ENCODE data around the gene RAD51B.

RAD51B gene

DNA sequence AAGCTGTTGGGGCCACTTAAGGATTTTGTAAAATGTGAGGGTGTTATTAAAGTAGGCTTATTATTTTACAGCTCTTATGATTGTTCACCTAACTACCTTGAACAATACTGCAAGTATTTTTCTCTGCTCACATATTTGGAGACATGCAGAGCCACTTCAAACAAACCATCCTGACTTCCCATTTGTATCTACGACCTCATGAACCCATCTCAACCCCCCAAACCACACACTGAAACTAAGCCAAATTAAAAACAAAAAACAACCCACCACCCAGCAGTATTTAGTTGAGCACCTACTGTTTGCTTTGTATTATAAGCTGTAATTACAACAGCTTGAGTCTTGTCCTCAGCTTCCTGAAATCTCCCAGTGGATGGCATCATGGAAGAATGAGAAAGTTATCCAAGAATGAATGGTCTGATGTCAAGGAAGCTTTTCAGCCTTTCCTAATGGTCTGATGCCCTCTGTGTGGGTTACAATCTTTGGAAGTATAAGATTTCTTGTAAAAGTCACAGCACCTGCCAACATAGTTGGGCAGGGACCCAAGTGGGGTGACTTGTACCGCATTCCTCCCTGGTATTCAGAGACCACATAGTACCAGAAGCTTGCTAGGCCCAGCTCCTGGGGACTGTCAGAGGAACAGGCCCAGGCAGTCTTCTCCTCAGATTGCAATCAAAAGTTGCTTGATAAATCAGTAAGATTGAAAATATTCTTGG, 556.6 kb downstream of the RAD51B start:
- DNase-seq, result no peak

- no peak for DNase-seq
Measured at GRCh38 chr14:68377006-68377405, 557.4 kb downstream of the RAD51B start.

- DNase-seq, result no peak
Measured at GRCh38 chr14:68377459-68377858, 557.9 kb downstream of the RAD51B start.

- no peak for DNase-seq
Measured at GRCh38 chr14:68379510-68380328, 560.1 kb downstream of the RAD51B start.

DNA sequence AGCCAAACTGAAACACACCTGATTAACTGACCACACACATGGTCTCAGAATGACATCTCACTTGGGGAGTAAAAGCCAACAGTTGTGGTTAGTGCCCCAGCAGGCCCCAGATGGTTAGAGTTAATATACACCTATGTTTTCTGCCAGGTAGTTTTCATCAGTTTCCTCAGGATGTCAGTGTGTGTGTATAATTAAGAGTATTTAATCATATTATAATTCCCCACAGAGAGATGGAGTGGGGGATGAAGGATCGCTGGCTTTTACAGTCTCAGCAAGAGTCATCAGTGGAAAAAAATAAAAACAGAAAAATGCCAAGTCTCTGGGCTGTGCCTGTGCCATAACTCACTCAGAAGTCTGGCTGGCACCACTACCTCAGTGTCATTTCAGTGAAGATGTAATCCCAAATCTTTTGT, 560.8 kb downstream of the RAD51B start:
- DNase-seq, result no peak

- no peak for DNase-seq
Measured at GRCh38 chr14:68384335-68384734, 564.8 kb downstream of the RAD51B start.

DNA sequence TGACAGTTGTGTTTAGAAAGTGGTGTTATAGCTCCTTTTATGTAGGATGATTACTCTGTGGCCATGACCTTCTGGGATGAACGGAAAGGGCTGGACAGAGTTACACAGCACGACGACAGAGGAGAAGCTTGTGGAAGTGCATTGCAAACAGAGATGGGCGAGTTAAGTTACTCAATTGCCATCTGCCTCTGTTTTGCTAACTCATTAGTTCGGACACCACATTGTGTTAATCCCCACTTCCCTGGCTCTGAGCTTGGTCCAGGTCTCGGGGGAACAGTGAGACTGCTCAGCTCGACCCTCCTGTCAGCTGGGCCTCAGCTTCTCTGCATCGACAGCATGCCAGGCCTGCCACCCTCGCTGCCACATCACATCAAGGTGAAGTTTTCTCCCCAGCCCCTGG, 565.3 kb downstream of the RAD51B start:
- no peak for DNase-seq

DNA sequence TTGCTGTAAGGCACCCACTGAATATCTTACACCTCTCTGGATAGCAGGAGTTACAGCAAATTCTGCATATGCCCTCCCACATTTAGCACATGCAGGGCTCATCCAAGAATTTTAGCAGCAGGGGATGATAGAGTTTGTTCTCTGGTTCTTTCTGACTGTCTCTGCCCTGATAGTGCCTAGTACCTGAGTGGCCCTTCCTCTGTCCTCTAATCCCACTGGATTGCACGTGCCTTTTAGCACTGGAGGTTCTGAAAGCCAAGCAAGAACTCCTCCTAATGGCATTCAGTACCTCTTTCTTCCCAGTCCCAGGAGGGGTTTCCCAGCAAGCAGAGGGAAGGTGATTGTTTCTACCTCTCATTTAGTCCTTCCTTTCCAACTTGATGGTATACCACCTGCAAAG, 566.9 kb downstream of the RAD51B start:
- DNase-seq, result no peak

GRCh38 chr14:68386950-68387779, 567.6 kb downstream of the RAD51B start:
- DNase-seq, result no peak

DNA sequence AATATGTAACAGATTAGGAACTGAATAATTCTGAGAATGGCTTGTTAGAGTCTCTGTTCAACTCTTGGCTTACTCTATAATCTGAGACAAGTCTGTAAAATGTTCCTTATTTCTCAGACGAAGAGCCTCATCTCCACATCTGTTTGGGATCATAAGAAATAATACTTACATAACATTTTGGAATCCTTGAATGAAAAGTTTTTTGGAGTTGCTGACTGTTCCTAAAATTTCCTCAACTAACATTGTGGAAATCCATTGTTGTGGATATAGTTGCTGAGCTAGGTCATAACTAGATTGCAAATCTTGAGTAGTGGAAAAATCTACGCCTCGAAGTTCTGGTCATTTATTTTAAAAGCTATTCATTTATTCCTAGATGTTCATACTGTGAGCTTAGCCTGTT, 570.4 kb downstream of the RAD51B start:
- no peak for DNase-seq

DNA sequence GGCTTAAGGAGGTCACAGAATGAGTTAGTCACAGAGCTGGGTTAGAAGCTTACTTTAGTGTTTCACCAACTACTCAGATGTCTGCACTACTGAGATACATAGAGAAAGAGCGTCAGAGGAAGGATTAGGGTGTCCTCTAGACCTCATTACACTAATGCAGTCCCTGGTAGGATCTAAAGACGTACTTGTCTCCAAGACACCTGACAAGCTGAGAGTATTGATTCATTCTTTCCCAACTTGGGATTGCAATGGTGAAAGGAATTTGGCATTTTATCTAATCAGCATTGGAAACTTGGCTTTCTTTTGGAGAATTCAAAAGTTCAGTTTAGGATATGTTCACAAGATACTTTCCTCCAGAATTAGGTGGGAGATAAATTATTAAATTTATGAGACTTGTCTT, 571.2 kb downstream of the RAD51B start:
- no peak for DNase-seq

DNA sequence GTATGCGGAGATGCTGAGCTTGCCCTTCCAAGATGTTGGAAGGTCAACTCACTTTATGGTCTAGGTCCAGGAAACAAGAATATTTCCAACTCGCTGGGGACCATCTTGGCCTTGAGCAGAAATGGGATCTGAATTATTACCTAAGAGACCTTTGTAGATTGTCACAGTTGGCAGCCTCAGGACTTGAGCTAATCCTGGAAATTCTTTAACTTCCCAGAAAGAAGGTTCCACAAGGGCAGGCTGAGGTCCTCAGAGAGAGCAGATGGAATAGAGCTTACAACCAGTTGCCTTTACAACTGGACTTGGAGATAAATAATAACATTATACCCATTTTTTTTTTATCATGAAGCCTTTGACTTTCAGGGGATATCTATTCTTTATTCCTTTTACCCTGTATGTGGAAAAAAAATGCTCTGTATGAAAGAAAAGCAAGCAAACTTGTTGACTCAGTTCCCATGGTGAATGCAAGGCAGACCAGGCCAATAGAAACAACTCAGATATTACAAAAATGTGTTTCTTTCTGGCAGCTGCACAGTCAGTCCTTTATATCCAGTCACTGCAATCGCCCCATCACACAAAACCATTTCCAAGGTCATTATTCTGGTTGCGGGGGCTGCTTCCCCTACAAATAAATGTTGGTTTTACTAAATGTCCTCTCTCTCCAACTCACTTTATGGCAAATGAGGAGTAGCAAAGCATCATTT, 571.9 kb downstream of the RAD51B start:
- DNase-seq, result no peak

GRCh38 chr14:68392393-68393141, 573.0 kb downstream of the RAD51B start:
- no peak for DNase-seq

DNA sequence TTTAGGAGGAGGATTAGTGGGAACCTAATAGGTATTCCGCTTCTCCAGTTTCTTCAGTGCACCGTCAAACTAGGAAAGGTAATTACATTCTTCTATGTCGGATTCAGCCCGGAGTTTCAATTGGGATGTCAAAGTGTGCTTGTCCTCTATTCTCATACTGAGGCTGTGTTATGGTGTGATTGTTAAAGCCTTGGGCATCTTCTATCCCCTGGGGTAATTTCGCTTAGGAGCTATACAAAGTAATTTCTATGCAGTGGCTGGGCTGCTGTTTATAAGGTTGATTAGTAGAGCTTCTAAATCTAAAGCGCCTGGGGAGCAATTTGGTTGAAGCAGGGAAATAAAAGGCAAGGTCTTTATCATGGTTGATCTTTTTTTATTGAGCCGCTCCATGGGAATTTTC, 573.7 kb downstream of the RAD51B start:
- no peak for DNase-seq

DNA sequence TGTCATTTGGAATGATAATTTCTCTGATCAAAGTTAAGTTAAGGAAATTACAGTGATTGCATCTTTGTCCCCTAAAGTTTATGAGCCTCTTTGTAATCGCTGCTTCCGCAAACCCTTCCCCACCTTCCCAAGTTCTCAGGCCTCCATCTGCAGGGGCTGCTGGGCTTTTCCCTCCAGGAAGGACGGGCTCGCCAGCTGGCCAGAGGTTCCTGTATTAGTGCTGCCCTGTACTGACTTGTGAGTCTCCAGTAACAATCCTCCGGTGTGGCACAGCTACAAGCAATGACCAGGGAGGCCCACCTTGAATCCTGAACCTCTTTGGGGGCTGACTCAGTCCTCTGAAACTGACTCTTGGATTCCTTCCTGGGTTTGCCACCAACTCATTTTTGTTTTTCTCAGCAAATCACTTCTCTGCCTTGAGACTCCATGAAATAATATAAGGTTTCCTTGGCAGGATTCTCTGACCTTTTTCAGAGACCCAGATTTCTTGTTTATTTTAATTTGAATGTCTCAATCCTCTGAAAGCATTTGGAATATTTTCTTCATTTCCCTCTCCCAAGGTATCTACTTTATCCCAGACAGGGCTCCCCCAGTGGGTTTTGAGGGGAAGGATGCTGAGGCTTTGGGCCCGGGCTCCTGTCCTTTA, 574.7 kb downstream of the RAD51B start:
- no peak for DNase-seq

- no peak for DNase-seq
Measured at GRCh38 chr14:68394764-68395143, 575.2 kb downstream of the RAD51B start.

- no peak for DNase-seq
Measured at GRCh38 chr14:68395604-68396003, 576.0 kb downstream of the RAD51B start.

DNA sequence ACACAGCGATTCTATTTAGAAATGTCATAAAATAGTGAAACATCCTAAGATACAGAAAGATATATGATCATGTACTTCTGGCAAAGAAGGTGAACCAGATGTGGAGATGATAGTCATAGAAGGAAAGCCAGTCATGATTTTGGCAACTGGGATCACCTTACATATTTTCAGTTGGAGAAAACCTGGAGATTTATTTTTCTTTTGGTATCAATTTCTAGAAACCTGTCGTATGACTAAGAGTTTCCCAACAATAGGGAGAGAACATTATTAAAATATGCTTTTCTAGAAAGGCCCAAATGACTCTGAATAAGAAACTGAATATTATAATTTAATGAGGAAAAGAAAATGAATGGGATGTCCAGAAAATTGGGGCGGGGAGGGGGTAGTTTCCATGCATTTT, 576.9 kb downstream of the RAD51B start:
- no peak for DNase-seq

DNA sequence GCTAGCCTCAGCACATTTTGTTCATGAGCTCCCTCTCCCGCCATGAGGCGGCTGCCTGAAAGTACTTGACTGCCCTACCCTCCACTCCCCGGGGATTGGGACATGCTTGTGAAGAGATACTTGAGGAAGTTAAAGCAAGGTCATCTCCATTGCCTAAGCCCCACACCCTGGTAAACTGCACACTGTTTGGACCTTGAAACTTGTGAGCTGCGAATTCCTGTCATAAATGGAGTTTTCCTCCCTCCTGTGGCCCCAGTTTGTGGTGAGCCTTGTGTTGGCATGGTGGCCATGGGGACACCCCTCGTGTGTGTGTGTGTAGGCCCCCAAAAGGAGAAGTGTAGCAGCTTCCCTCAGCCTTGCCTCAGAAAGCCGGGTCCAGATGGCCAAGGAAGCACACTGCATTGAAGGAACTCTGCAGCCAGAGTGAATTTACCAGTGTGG, 577.8 kb downstream of the RAD51B start:
- DNase-seq, result no peak

DNA sequence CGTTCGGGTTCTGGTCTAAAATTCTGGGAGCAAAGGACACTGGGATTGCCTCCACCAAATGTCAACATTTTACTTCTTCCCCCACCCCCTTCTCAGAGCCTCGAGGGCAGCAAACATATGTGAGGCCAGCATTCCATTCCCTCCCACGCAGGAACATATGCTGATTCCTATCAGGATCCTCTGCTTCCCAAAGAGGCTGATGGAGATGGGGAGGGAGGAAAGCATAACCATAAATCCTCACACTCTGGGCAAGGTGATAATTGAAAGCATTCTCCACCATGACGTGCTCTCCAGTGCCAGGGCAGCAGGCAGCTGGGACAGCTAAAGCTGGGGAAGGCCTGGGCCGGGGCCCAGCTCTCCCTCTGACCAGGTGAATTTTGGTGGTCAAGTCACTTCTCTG, 578.2 kb downstream of the RAD51B start:
- no peak for DNase-seq

- DNase-seq, result no peak
Measured at GRCh38 chr14:68398370-68398769, 578.8 kb downstream of the RAD51B start.

GRCh38 chr14:68399971-68400370, 580.4 kb downstream of the RAD51B start:
- no peak for DNase-seq

Data from activated CD4-positive, alpha-beta T cell treated with anti-CD3 and anti-CD28 coated beads for 1 hour (primary cell).